Fibroblast of lung (primary cell): ENCODE measurements around the gene EHMT1. TPM values are rescaled to one million over a fixed set of nuclear protein-coding genes. Genes with fewer than 3 reads are reported as not detected.

Experiments
- DNase-seq, 2 donors: peaks; one replicate each; pipeline versions ENCODE4 v3.0.0 to v3.0.0-alpha.2; 2010; ENCODE audit warnings: low read depth in 2 of 2
- H2AFZ ChIP-seq: 2 replicates; pipeline ENCODE4 v1.5.1; 2012; ENCODE audit warnings: low read length, control low read depth, inconsistent platforms
- H3K27ac ChIP-seq: 2 replicates; pipeline ENCODE4 v1.5.1; 2011; ENCODE audit warnings: low read length, control low read depth; ENCODE audit not compliant: insufficient read depth
- H3K27me3 ChIP-seq: 2 replicates; pipeline ENCODE4 v1.5.1; 2011; ENCODE audit warnings: mild to moderate bottlenecking, low read length; ENCODE audit not compliant: control insufficient read depth, insufficient read depth
- H3K36me3 ChIP-seq: 2 replicates; pipeline ENCODE4 v1.5.1; 2011; ENCODE audit warnings: low read length; ENCODE audit not compliant: control insufficient read depth, insufficient read depth
- H3K4me1 ChIP-seq: 2 replicates; pipeline ENCODE4 v1.5.1; 2011; ENCODE audit warnings: low read length; ENCODE audit not compliant: control insufficient read depth, insufficient read depth; ENCODE audit errors: extremely low read depth
- H3K4me2 ChIP-seq: 2 replicates; pipeline ENCODE4 v1.5.1; 2011; ENCODE audit warnings: low read length, control low read depth; ENCODE audit not compliant: insufficient read depth; ENCODE audit errors: extremely low read depth
- H3K4me3 ChIP-seq, 4 experiments: fragments of 200-600 bp in 1 of 4; sonication (generic) in 1 of 4; replicated peaks in 1 of 4; 2 replicates each; pipeline ENCODE4 v1.5.1; 2011 to 2016; ENCODE audit warnings: low read length in 4 of 4, low read depth in 3 of 4, mild to moderate bottlenecking in 3 of 4, control low read depth in 2 of 4, inconsistent platforms in 1 of 4, mixed read lengths in 1 of 4; ENCODE audit not compliant: insufficient read depth in 1 of 4; ENCODE audit errors: control extremely low read depth in 1 of 4
- H3K79me2 ChIP-seq: 2 replicates; pipeline ENCODE4 v1.5.1; 2012; ENCODE audit warnings: mild to moderate bottlenecking, low read length, inconsistent platforms; ENCODE audit not compliant: control insufficient read depth, insufficient read depth
- H3K9ac ChIP-seq: 2 replicates; pipeline ENCODE4 v1.5.1; 2011; ENCODE audit warnings: mild to moderate bottlenecking, low read length, control low read depth; ENCODE audit not compliant: insufficient read depth
- H3K9me3 ChIP-seq: 2 replicates; pipeline ENCODE4 v1.5.1; 2012; ENCODE audit warnings: low read depth, low read length; ENCODE audit not compliant: control insufficient read depth, insufficient read depth
- H4K20me1 ChIP-seq: 2 replicates; pipeline ENCODE4 v1.5.1; 2011; ENCODE audit warnings: low read length; ENCODE audit not compliant: control insufficient read depth, insufficient read depth; ENCODE audit errors: extremely low read depth
- CTCF ChIP-seq, 2 donors: IDR thresholded peaks in 1 of 2; conservative IDR thresholded peaks in 1 of 2; 1 replicate in 1 of 2; 2 replicates in 1 of 2; pipeline ENCODE4 v1.5.1; 2011 to 2012; ENCODE audit warnings: low read length in 2 of 2, control low read depth in 1 of 2, inconsistent platforms in 1 of 2, low read depth in 1 of 2, mild to moderate bottlenecking in 1 of 2
- EZH2 ChIP-seq: IDR thresholded peaks from 2 replicates; pipeline ENCODE4 v1.5.1; 2012; ENCODE audit warnings: low read length, control low read depth, mild to moderate bottlenecking; ENCODE audit errors: missing control alignments
- polyA plus RNA-seq, 2 donors: library from polyadenylated mRNA; depleted of rRNA in 1 of 2; stranded (reverse) in 1 of 2; unstranded in 1 of 2; fragments of >200 nt; gene quantifications; 2 replicates each; pipeline ENCODE4 v1.2.1, GENCODE V29; 2011 to 2012; ENCODE audit warnings: missing spikeins in 1 of 2
- total RNA-seq: library from RNA; depleted of rRNA; stranded (reverse); fragments of >200 nt; gene quantifications from 2 replicates; pipeline ENCODE4 v1.2.1, GENCODE V29; 2014

EHMT1 gene
- total and polyA plus RNA-seq, 2 donors (not counting 1 experiment from before 2014, with no cell fraction given) = 22.4 to 48.6 TPM

- Histone ChIP-seq H3K4me3 (no peak overlapping the region), H3K9ac (no peak overlapping the region), H3K27ac (no peak overlapping the region), H3K4me1 (peaks cover 4% of the 10 kb centered on the region), H3K4me2 (no peak overlapping the region), H4K20me1 (no peaks in the 10 kb centered on the region), H3K36me3 (no peaks in the 10 kb centered on the region), H3K9me3 (no peaks in the 10 kb centered on the region), H3K27me3 (no peaks in the 10 kb centered on the region), H2AFZ (no peak overlapping the region), H3K79me2 (peaks cover 48% of the 10 kb centered on the region)
- TF ChIP-seq EZH2 = no peak
- TF ChIP-seq CTCF (conservative IDR thresholded peaks at IDR 0.05 in 1 of 2, IDR thresholded peaks at IDR 0.05 in 1 of 2; ENCODE audit: low read depth in 1 of 2, low read length in 2 of 2) = no peak
- no peak for DNase-seq
Measured at GRCh38 chr9:137683262-137683864, 64.6 kb downstream of the EHMT1 start.

DNA sequence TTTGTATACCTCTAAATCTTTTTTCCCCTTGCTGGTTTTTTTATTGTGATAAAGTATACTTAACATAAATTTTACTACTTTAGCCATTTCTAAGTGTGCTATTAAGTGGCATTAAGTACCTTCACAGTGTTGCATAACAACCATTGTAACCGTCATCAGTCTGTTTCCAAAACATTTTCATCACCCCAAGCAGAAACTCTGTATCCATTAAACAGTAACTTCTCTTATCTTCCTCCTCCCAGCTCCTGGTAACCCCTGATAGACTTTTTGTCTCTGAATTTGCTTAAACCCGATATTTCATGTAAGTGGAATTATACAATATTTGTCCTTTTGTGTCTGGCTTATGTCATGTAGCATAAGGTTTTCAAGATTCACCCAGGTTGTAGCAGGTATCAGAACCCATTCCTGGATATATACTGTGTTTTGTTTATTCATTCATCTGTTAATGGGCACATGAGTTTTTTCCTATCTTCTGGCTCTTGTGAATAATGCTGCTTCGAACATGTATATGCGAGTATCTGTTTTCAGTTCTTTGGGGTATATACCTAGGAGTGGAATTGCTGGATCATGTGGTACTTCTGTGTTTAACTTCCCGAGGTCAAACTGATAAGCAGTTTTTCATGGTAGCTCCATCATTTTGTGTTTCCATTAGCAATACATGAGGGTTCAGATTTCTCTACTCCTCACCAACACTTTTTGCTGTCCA lies 66.4 kb downstream of the EHMT1 start:
- Histone ChIP-seq H3K9me3 (no peaks in the 10 kb centered on the region), H3K27ac (peak overlapping the region; percentile 59), H2AFZ (no peak overlapping the region), H3K4me1 (peaks cover 4% of the 10 kb centered on the region), H3K4me3 (no peak overlapping the region), H3K36me3 (no peaks in the 10 kb centered on the region), H3K27me3 (no peaks in the 10 kb centered on the region), H3K4me2 (no peak overlapping the region), H4K20me1 (no peaks in the 10 kb centered on the region), H3K79me2 (peaks cover 47% of the 10 kb centered on the region), H3K9ac (no peak overlapping the region)
- no peak for TF ChIP-seq EZH2
- peak in 1 of 2 donors; percentile 13 for TF ChIP-seq CTCF (conservative IDR thresholded peaks at IDR 0.05 in 1 of 2, IDR thresholded peaks at IDR 0.05 in 1 of 2; ENCODE audit: low read depth in 1 of 2, low read length in 2 of 2)
- no peak for DNase-seq

DNA sequence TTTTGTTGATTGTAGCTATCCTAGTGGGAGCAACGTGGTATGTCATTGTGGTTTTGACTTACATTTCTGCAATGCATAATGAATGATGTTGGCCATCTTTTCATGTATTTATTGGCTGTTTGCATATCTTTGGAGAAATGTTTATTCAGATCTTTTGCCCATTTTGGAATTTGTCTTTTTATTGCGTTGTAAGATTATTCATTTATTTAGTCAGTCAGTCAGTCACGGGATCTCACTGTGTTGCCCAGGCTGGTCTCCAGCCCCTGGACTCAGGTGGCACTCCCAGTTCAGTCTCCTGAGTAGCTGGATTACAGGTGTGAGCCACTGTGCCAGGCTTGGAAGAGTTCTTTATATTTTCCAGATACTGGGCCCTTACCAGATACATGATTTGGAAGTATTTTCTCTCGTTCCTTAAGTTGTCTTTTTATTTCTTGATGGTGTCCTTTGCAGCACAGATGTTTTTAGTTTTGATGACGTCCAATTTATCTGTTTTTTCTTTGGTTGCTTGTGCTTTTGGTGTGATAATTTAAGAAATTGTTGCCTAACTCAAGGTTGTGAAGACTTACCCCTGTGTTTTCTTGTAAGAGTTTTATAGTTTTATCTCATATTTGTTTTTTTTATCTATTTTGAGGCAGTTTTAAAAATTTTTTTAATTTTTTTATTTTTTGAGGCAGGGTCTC lies 67.1 kb downstream of the EHMT1 start:
- Histone ChIP-seq H3K9me3 (no peaks in the 10 kb centered on the region), H3K79me2 (peaks cover 45% of the 10 kb centered on the region), H3K4me2 (no peak overlapping the region), H3K36me3 (no peaks in the 10 kb centered on the region), H3K4me3 (no peak overlapping the region), H3K9ac (no peak overlapping the region), H3K4me1 (peaks cover 4% of the 10 kb centered on the region), H3K27ac (peak overlapping the region; percentile 59), H3K27me3 (no peaks in the 10 kb centered on the region), H2AFZ (no peak overlapping the region), H4K20me1 (no peaks in the 10 kb centered on the region)
- DNase-seq = peak; percentile 76 to 91
- TF ChIP-seq CTCF (conservative IDR thresholded peaks at IDR 0.05 in 1 of 2, IDR thresholded peaks at IDR 0.05 in 1 of 2; ENCODE audit: low read depth in 1 of 2, low read length in 2 of 2) (peak in 1 of 2 donors; percentile 9), EZH2 (no peak)
